Frontal cortex (tissue), 4 donors: ENCODE results near the gene KRT9. TPM values are rescaled to one million over a fixed set of nuclear protein-coding genes. Genes with fewer than 3 reads are reported as not detected.
"Not testable (repeated sequence)": the region's sequence is repeated elsewhere in the genome, so short reads cannot be mapped to it uniquely, and the experiment has no call there.

Experiments
- DNase-seq, 2 donors: peaks; one replicate each; pipeline ENCODE4 v3.0.0; 2012; ENCODE audit warnings: low spot score in 2 of 2
- FAIRE-seq: peaks from 2 replicates; lab custom pipeline; 2012; peaks lifted over from hg19 to GRCh38; lab: Jason Lieb, UNC
- total RNA-seq: library from RNA; depleted of rRNA; stranded (reverse); fragments of >200 nt; gene quantifications from one replicate; pipeline ENCODE4 v1.2.3, GENCODE V29; 2014
- donor health status: control.
- donor health status: control.
- donor health status: control.

The KRT9 gene
- total RNA-seq, 1 donor from 2014 or later: not detected

- not testable (repeated sequence) for DNase-seq
Measured at GRCh38 chr17:41606930-41607329, 35.1 kb upstream of the KRT9 start.

GRCh38 chr17:41602524-41602923 lies 30.7 kb upstream of the KRT9 start:
- FAIRE-seq: no peak
- no peak for DNase-seq

More at GRCh38 chr17:41606930-41607329, 35.1 kb upstream of the KRT9 start:
- FAIRE-seq: not testable (repeated sequence)

GRCh38 chr17:41600318-41600717 lies 28.5 kb upstream of the KRT9 start:
- no peak for DNase-seq
- no peak for FAIRE-seq

- no peak for DNase-seq
Measured at GRCh38 chr17:41599680-41600079, 27.8 kb upstream of the KRT9 start.

GRCh38 chr17:41595585-41595984 lies 23.7 kb upstream of the KRT9 start:
- FAIRE-seq (no peak), DNase-seq (no peak)

More at GRCh38 chr17:41599680-41600079, 27.8 kb upstream of the KRT9 start:
- no peak for FAIRE-seq

GRCh38 chr17:41594363-41594915 lies 22.6 kb upstream of the KRT9 start:
- no peak for FAIRE-seq
- DNase-seq: no peak

- no peak for DNase-seq
- no peak for FAIRE-seq
Measured at GRCh38 chr17:41593306-41593981, 21.6 kb upstream of the KRT9 start.

- FAIRE-seq: no peak
- no peak for DNase-seq
Measured at GRCh38 chr17:41592601-41593305, 20.9 kb upstream of the KRT9 start.

- DNase-seq (no peak), FAIRE-seq (no peak)
Measured at GRCh38 chr17:41589301-41589700, 17.4 kb upstream of the KRT9 start.

- no peak for DNase-seq
- no peak for FAIRE-seq
Measured at GRCh38 chr17:41588126-41588810, 16.4 kb upstream of the KRT9 start.

- no peak for FAIRE-seq
- DNase-seq: no peak
Measured at GRCh38 chr17:41586863-41587495, 15.1 kb upstream of the KRT9 start, which contains the start of gene KRT14. KRT14 (minus strand) TSS chr17:41586895; CDS start chr17:41586834, 61 bp downstream.

- DNase-seq (no peak), FAIRE-seq (no peak)
Measured at GRCh38 chr17:41585301-41586056, 13.6 kb upstream of the KRT9 start.

- not testable (repeated sequence) for DNase-seq, FAIRE-seq
Measured at GRCh38 chr17:41584331-41584927, 12.6 kb upstream of the KRT9 start.

- no peak for FAIRE-seq
- no peak for DNase-seq
Measured at GRCh38 chr17:41583137-41584127, 11.6 kb upstream of the KRT9 start.

GRCh38 chr17:41582061-41582968 lies 10.5 kb upstream of the KRT9 start:
- not testable (repeated sequence) for FAIRE-seq

GRCh38 chr17:41581366-41582060 lies 9.7 kb upstream of the KRT9 start:
- DNase-seq (no peak), FAIRE-seq (no peak)

More at GRCh38 chr17:41582061-41582968, 10.5 kb upstream of the KRT9 start:
- DNase-seq: not testable (repeated sequence)
